ENCODE results near the gene NOLC1.

DNA sequence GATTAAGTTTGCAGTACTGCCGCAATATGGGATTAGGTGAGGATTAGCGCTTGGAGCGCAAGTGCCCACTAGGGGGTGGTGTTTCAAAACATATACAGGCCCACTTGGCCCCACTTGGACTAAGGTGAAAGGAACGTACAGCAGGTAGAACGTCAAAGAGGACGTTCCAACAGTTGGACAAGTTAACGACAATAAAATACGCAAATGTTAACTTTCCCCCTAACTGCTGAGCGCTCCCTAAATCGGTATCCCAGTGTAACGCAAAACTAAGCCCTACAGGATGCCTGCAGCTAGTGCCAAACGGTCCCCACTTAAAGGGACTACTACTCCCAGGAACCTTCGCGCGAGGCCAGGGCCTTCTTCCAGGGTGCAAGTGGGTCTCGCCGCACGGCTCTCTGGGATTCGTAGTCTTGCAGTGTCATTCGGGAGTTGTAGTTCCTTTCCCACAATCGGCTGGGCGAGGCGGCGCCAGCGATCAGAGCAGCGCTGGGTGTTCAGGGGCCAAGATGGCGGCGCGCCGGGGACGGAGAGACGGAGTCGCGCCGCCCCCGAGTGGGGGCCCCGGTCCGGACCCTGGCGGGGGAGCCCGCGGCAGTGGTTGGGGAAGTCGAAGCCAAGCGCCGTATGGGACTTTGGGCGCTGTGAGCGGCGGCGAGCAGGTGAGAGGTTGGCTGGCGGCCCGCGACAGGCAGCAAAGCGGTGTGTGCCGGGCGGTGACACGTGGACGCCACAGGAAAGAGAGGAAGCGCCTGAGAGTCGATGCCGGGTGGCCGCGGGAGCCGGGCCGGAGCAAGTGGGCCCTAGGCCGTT is 19.4 kb upstream of the NOLC1 start, which contains the start of gene PPRC1:
- TF ChIP-seq, protein P1, sequence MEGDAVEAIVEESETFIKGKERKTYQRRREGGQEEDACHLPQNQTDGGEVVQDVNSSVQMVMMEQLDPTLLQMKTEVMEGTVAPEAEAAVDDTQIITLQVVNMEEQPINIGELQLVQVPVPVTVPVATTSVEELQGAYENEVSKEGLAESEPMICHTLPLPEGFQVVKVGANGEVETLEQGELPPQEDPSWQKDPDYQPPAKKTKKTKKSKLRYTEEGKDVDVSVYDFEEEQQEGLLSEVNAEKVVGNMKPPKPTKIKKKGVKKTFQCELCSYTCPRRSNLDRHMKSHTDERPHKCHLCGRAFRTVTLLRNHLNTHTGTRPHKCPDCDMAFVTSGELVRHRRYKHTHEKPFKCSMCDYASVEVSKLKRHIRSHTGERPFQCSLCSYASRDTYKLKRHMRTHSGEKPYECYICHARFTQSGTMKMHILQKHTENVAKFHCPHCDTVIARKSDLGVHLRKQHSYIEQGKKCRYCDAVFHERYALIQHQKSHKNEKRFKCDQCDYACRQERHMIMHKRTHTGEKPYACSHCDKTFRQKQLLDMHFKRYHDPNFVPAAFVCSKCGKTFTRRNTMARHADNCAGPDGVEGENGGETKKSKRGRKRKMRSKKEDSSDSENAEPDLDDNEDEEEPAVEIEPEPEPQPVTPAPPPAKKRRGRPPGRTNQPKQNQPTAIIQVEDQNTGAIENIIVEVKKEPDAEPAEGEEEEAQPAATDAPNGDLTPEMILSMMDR (IDR thresholded peaks at IDR 0.05): peak; percentile 87 to 96 (median 95)
- TF ChIP-seq POLR2A (IDR thresholded peaks at IDR 0.05): peak; percentile 68

Measured in right lobe of liver (tissue), 4 donors.